Hippocampal formation (tissue), 2 donors: ENCODE results near the gene FXYD4.
A peak's percentile ranks its signal among the peaks of the same experiment; 100 is the strongest.

Source experiments
- DNase-seq, 2 donors: peaks; one replicate each; lab custom pipeline; 2025; lab: John Stamatoyannopoulos, UW

Gene FXYD4

GRCh38 chr10:43344051-43344450 is 27.4 kb upstream of the FXYD4 start:
- DNase-seq, result no peak

GRCh38 chr10:43347997-43348396 is 23.4 kb upstream of the FXYD4 start:
- DNase-seq, result no peak

GRCh38 chr10:43348511-43349312 is 22.7 kb upstream of the FXYD4 start:
- peak; percentile 94 to 95 for DNase-seq

GRCh38 chr10:43350156-43350555 is 21.3 kb upstream of the FXYD4 start:
- no peak for DNase-seq

GRCh38 chr10:43350686-43351085 is 20.8 kb upstream of the FXYD4 start:
- DNase-seq, result no peak

GRCh38 chr10:43351301-43351700 is 20.1 kb upstream of the FXYD4 start:
- DNase-seq, result no peak

- no peak for DNase-seq
These were observed 18.5 kb upstream of the FXYD4 start for GRCh38 chr10:43352951-43353350.

GRCh38 chr10:43353495-43354329 is 17.7 kb upstream of the FXYD4 start:
- DNase-seq, result no peak

GRCh38 chr10:43354330-43354635 is 17.2 kb upstream of the FXYD4 start:
- no peak for DNase-seq

GRCh38 chr10:43354879-43355380 is 16.5 kb upstream of the FXYD4 start:
- DNase-seq, result no peak

GRCh38 chr10:43355749-43356371 is 15.6 kb upstream of the FXYD4 start:
- DNase-seq, result no peak

GRCh38 chr10:43360086-43360485 is 11.3 kb upstream of the FXYD4 start:
- no peak for DNase-seq

GRCh38 chr10:43361547-43362190 is 9.8 kb upstream of the FXYD4 start:
- DNase-seq, result no peak

- peak; percentile 85 to 86 for DNase-seq
These were observed 9.1 kb upstream of the FXYD4 start for GRCh38 chr10:43362191-43362839.

- DNase-seq, result no peak
These were observed 6.4 kb upstream of the FXYD4 start for GRCh38 chr10:43365001-43365400.

GRCh38 chr10:43369921-43370320 is 1.5 kb upstream of the FXYD4 start:
- DNase-seq, result no peak

GRCh38 chr10:43370671-43371215 is 693 bp upstream of the FXYD4 start:
- DNase-seq, result no peak

GRCh38 chr10:43372765-43373361 is 1.4 kb downstream of the FXYD4 start:
- DNase-seq, result peak; percentile 85 to 88

- DNase-seq, result no peak
These were observed 2.0 kb downstream of the FXYD4 start for GRCh38 chr10:43373461-43373860.

- no peak for DNase-seq
These were observed 2.8 kb downstream of the FXYD4 start for GRCh38 chr10:43374194-43374593.
